NCI-H1417 treated with DMSO at 0.1 percent for 48 hours (cell line): Measurements from ENCODE around the gene DMD.
"Not testable (repeated sequence)": the region's sequence is repeated elsewhere in the genome, so short reads cannot be mapped to it uniquely, and the experiment has no call there.

Experiments
- DNase-seq: peaks from one replicate; lab custom pipeline; 2025; lab: John Stamatoyannopoulos, UW

DMD gene

GRCh38 chrX:32016195-32016594 is 1195.2 kb downstream of the DMD start:
- DNase-seq: no peak

GRCh38 chrX:32010948-32011347 is 1200.4 kb downstream of the DMD start:
- DNase-seq: no peak

- DNase-seq: no peak
These were observed 1201.1 kb downstream of the DMD start for GRCh38 chrX:32010212-32010611.

- no peak for DNase-seq
These were observed 1217.7 kb downstream of the DMD start for GRCh38 chrX:31993637-31994036.

- DNase-seq: no peak
These were observed 1222.4 kb downstream of the DMD start for GRCh38 chrX:31988975-31989374.

- DNase-seq: no peak
These were observed 1229.7 kb downstream of the DMD start for GRCh38 chrX:31981546-31982062.

- DNase-seq: no peak
These were observed 1241.6 kb downstream of the DMD start for GRCh38 chrX:31969714-31970113.

GRCh38 chrX:31962256-31962655 is 1249.1 kb downstream of the DMD start:
- DNase-seq: no peak

GRCh38 chrX:31934842-31935370 is 1276.4 kb downstream of the DMD start:
- no peak for DNase-seq

- no peak for DNase-seq
These were observed 1277.3 kb downstream of the DMD start for GRCh38 chrX:31934015-31934414.

GRCh38 chrX:31932769-31933168 is 1278.6 kb downstream of the DMD start:
- DNase-seq: no peak

GRCh38 chrX:31932320-31932719 is 1279.0 kb downstream of the DMD start:
- DNase-seq: not testable (repeated sequence)

GRCh38 chrX:31931225-31931624 is 1280.1 kb downstream of the DMD start:
- DNase-seq: no peak

GRCh38 chrX:31929366-31929765 is 1282.0 kb downstream of the DMD start:
- no peak for DNase-seq

GRCh38 chrX:31921236-31921635 is 1290.1 kb downstream of the DMD start:
- no peak for DNase-seq

- DNase-seq: no peak
These were observed 1301.3 kb downstream of the DMD start for GRCh38 chrX:31909850-31910572.

- DNase-seq: no peak
These were observed 1317.2 kb downstream of the DMD start for GRCh38 chrX:31894152-31894551.

GRCh38 chrX:31893525-31893924 is 1317.8 kb downstream of the DMD start:
- no peak for DNase-seq

GRCh38 chrX:31889088-31889487 is 1322.3 kb downstream of the DMD start:
- no peak for DNase-seq

GRCh38 chrX:31884535-31884934 is 1326.8 kb downstream of the DMD start:
- DNase-seq: no peak

- DNase-seq: no peak
These were observed 1339.3 kb downstream of the DMD start for GRCh38 chrX:31872007-31872406.

GRCh38 chrX:31870267-31870666 is 1341.1 kb downstream of the DMD start:
- DNase-seq: no peak

- DNase-seq: no peak
These were observed 1350.7 kb downstream of the DMD start for GRCh38 chrX:31860686-31861085.

GRCh38 chrX:31858915-31859314 is 1352.4 kb downstream of the DMD start:
- DNase-seq: no peak
